GM21515 (cell line): Measurements from ENCODE around the gene FRMD5.
"Not testable (repeated sequence)": the region's sequence is repeated elsewhere in the genome, so short reads cannot be mapped to it uniquely, and the experiment has no call there.

Experiments used
- ATAC-seq: cut with Tn5 transposase; IDR thresholded peaks from one replicate; pipeline ENCODE4 v1.9.1; 2021; ENCODE audit not compliant: unreplicated experiment

FRMD5 gene

GRCh38 chr15:44034933-44035624 lies 160.0 kb downstream of the FRMD5 start:
- ATAC-seq = no peak

GRCh38 chr15:44034334-44034733 lies 160.7 kb downstream of the FRMD5 start:
- ATAC-seq = no peak

DNA sequence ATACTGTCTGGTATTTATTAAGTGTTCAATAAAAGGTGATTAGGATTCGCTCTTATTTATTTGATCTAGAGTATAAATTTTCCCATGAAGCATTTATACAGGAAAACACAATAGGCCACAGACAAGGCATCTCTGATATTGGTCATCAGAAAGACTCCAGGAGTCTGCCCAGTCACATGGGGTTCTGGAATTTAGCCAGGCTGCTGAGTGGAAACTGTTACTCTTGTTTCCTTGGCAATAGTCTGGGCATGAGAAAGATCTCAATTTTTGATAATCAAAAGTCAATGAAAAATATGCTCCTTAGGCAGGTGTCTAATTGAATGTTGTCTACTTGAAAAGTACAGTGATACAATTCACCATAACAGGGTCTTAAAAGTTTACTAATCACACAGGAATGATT lies 161.2 kb downstream of the FRMD5 start:
- no peak for ATAC-seq

DNA sequence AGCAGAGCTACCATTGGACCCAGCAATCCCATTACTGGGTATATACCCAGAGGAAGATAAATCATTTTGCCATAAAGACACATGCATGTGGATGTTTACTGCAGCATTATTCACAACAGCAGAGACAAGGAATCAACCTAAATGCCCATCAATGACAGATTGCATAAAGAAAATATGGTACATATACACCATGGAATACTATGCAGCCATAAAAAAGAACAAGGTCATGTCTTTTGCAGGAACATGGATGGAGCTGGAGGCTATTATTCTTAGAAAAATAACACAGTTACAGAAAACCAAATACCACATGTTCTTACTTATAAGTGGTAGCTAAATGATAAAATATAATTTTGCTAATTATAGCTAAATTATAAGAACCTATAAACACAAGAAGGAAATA lies 162.3 kb downstream of the FRMD5 start:
- not testable (repeated sequence) for ATAC-seq

GRCh38 chr15:44029940-44030568 lies 165.0 kb downstream of the FRMD5 start:
- no peak for ATAC-seq

DNA sequence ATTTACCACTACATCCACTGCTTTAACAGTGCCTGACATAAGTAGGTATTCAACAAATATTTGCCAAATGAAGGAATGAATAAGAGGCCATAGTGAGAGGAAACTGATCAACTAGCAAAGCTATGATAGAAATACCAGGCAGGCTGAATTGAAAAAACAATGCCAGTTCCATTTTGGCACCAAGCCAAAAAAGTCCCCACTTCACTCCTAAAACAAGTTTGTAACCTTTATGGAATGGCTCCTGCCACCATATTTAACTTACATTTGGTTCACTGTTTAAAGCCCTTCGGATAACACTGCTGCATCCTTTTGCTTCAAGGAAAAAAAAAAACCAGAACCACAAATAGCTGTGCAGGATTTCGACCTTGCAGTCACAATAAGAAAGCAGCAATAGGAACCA lies 166.1 kb downstream of the FRMD5 start:
- ATAC-seq = no peak

DNA sequence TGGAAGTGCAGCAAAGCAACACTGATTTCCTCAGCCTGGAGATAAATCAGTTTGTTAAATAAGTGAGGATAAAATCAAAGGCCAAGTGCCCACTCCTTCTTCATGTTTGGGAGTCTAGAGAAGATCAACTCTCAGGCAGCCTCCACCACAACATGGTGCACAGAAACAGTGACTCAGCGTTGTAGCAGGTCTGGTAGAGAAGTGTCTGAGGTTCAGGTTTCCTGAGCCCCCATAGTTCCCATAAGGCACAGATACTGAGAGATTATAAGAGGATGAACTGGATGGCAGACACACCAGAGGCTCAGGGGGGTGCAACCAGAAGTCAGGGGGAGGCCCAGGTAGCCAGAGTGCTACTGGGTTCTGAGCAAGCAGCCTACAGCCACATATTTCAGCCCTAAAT lies 166.7 kb downstream of the FRMD5 start:
- ATAC-seq = no peak

DNA sequence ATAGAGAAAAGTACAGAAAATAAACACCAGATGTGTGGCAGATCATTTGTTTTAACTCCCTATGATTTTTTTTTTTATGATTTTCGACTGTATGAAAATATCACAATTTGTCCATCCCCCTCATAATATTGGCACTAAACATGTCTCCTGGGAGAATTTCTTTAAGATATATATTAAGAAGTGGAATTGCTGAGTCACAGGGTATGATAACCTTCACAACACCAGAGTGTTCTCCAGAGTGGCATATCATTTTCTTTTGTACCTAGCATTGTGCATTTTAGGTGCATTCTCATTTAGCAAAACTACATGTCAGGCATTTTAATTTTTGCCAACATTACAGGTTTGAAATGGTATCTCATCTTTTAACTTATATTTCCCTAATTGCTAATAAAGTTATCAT lies 170.9 kb downstream of the FRMD5 start:
- no peak for ATAC-seq

- no peak for ATAC-seq
Measured at GRCh38 chr15:44023176-44023575, 171.9 kb downstream of the FRMD5 start.

DNA sequence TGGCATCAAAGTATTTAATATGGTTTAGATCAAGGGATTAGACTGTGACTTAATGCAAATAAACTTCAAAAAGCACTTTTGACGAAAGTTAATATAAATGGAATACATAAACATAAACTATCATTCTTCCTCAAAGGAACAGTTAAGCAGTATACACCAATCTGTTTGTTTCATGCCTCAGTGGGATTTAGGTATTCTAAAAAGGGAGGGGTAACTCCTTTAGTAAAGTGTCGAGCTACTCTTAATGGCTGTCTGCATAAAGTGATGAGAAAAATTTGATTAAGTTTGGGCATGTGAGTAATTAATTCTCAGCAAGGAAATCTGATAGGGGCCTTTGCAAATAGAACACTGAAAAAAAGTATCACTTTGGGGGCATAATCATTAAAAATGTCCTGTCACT lies 176.9 kb downstream of the FRMD5 start:
- ATAC-seq = no peak

DNA sequence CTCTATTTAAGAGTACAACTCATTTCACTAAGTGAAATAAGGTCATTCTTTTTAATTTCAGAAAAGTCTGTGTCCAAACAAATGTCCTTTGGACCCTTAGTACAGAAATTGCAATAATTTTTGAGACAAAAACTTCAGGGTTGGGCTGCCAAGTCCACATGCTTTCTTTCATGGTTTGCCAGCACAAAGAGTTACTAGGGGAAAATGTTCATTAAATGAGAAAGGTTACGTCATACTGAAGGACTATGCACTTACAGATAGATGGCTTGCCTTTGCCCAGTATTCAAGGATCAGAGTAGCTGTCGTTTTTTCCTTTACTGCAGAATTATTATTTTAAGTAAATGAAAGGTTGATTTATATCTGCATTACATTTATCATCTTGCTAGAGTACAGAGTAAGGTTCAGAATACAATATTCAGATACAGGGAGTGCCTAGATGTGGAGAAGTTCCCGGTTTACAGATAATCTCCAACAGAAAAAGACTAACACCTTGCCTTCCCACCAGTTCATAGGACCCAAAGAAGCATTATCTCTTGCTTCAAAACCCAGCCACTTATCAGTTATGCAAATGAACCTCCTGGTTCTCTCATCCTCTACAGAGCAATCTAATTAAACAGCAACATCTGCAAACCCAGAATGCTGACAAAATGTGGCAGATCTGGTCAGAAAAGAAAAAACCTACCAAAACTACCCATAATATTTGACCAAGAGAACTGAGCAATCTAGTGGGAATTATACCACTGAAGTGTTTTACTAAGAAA lies 179.3 kb downstream of the FRMD5 start:
- ATAC-seq = no peak

DNA sequence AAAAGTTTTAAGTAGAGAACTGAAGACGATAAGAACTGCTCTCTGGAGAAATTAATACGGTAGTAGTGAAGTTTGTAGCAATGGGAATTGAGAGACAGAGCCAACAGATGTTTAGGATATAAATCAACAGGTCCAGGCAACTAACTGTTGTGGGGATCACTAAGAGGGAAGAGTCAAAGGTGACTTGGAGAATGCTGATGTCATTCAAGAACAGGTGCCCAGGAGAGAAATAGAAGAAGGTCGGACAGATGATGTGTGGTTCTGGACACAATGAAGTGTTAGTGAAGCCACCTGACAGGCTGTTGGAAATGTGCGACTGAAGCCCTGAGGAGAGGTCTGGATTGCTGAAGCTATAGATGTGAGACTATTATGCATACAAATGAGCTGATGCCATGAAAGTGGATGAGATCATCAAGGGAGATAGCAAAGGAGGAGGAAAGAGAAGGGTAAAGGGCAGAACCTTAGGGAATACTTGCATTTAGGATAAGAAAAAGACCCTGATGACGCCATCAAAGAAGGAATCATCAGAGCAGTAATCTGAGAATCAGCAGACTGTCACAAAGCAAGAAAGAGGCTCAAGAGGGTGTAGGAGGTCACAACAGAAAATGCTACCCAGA lies 183.7 kb downstream of the FRMD5 start:
- no peak for ATAC-seq

DNA sequence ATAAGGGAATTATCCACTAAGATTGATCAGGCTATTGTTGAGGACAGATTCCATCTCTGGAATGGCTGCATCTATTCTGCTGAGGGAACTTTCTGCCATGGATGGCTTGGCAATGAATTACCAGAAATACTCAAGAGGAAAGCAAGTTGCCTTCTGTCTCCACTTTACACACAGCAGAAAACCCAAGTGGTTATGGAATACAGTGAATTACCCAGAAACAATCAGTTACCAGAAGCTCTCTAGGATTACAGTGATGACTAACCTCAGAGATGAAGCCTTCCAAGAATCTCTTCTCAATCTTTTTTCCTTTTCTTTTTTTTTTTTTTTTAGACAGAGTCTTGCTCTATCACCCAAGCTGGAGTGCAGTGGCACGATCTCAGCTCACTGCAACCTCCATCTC lies 185.0 kb downstream of the FRMD5 start:
- ATAC-seq = no peak

DNA sequence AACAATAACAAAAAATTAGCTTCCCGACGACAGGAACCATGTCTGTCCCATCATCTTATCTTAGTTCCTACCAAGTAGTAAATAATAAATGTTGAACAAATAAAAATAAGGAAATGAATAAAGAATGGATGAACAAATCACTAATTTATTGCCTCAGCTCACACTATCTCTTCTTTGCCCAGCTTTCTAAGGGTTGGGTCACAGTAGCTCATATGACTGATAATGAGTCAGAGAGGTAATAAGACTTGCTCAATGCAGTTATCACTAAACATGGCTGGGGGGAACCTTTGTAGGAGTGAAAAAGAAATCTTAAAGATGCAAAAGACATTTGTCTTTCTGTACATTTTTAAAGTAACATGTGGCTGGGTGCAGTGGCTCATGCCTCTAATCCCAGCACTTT lies 186.0 kb downstream of the FRMD5 start:
- ATAC-seq = no peak

- not testable (repeated sequence) for ATAC-seq
Measured at GRCh38 chr15:44000248-44000647, 194.8 kb downstream of the FRMD5 start.

- no peak for ATAC-seq
Measured at GRCh38 chr15:43998607-43999006, 196.5 kb downstream of the FRMD5 start.

DNA sequence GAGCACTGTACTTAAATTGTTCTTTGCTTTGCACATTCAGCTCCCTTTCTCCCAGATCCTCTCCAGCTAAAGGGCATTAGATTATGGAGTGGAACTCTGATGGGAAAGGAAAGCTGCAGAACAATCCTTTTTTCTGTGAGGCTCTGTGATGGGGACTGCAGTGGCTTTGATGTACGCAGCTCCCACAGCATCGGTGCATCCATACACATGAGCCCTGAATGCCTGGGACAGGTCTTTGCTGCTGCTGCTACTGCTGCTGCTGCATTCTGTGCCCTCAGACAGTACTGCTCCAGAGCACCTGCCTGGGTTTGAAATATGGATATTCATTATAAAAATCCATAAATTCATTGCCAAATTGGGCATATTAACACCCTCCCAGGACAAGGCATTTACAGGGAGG lies 203.9 kb downstream of the FRMD5 start:
- ATAC-seq = no peak

- ATAC-seq = no peak
Measured at GRCh38 chr15:43989938-43990337, 205.1 kb downstream of the FRMD5 start.

GRCh38 chr15:43988900-43989299 lies 206.2 kb downstream of the FRMD5 start:
- ATAC-seq = no peak

- ATAC-seq = no peak
Measured at GRCh38 chr15:43987924-43988323, 207.1 kb downstream of the FRMD5 start.

GRCh38 chr15:43985976-43986680 lies 208.9 kb downstream of the FRMD5 start:
- no peak for ATAC-seq
